WERI-Rb-1 (cell line): Measurements from ENCODE around the gene ABCC1.

Source experiments
- DNase-seq: peaks from one replicate; pipeline ENCODE4 v3.0.0-alpha.2; 2020
- H3K27ac ChIP-seq: fragments of 250-450 bp; sonication (Bioruptor Pico); 2 replicates; pipeline ENCODE4 v1.5.1; 2020; ENCODE audit warnings: mild to moderate bottlenecking, moderate library complexity
- H3K27me3 ChIP-seq: fragments of 250-450 bp; sonication (Bioruptor Pico); 2 replicates; pipeline ENCODE4 v1.5.1; 2021; ENCODE audit warnings: mild to moderate bottlenecking, low read depth, moderate library complexity; ENCODE audit not compliant: insufficient read depth, severe bottlenecking
- H3K36me3 ChIP-seq: fragments of 250-450 bp; sonication (Bioruptor Pico); 2 replicates; pipeline ENCODE4 v1.5.1; 2020; ENCODE audit warnings: mild to moderate bottlenecking, moderate library complexity
- H3K4me3 ChIP-seq: 2 replicates; pipeline ENCODE4 v1.5.1; 2011; ENCODE audit warnings: low read depth, mild to moderate bottlenecking, control low read depth, low read length
- H3K9me3 ChIP-seq: fragments of 250-450 bp; sonication (Bioruptor Pico); 2 replicates; pipeline ENCODE4 v1.5.1; 2021; ENCODE audit warnings: mild to moderate bottlenecking, moderate library complexity; ENCODE audit not compliant: severe bottlenecking
- TF ChIP-seq, protein P1 (sequence below): IDR thresholded peaks from 2 replicates; pipeline ENCODE4 v1.5.1; 2011; ENCODE audit warnings: low read depth, mild to moderate bottlenecking, control low read depth, inconsistent platforms, low read length

Gene ABCC1

DNA sequence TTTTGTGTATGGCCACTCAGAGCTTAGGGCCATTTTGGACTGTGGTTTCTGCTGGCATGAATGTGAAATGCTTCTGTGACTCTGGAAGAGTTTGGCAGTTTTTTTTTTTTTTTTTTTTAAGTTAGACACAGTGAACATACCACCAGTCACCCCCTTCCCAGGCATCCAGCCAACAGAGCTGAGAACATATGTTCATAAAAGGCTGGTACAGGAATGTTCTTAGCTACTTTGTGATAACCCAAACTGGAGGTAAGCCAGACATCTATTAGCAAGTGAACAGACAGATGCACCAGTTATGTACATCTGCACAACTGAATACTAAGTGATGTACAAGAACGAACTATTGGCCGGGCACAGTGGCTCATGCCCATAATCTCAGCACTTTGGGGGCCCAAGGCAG lies 92.7 kb downstream of the ABCC1 start:
- Histone ChIP-seq H3K27ac (no peak overlapping the region), H3K4me3 (no peak overlapping the region), H3K9me3 (no peaks in the 10 kb centered on the region), H3K27me3 (no peaks in the 10 kb centered on the region), H3K36me3 (peaks cover 59% of the 10 kb centered on the region)
- DNase-seq = no peak
- TF ChIP-seq, protein P1, sequence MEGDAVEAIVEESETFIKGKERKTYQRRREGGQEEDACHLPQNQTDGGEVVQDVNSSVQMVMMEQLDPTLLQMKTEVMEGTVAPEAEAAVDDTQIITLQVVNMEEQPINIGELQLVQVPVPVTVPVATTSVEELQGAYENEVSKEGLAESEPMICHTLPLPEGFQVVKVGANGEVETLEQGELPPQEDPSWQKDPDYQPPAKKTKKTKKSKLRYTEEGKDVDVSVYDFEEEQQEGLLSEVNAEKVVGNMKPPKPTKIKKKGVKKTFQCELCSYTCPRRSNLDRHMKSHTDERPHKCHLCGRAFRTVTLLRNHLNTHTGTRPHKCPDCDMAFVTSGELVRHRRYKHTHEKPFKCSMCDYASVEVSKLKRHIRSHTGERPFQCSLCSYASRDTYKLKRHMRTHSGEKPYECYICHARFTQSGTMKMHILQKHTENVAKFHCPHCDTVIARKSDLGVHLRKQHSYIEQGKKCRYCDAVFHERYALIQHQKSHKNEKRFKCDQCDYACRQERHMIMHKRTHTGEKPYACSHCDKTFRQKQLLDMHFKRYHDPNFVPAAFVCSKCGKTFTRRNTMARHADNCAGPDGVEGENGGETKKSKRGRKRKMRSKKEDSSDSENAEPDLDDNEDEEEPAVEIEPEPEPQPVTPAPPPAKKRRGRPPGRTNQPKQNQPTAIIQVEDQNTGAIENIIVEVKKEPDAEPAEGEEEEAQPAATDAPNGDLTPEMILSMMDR = no peak

DNA sequence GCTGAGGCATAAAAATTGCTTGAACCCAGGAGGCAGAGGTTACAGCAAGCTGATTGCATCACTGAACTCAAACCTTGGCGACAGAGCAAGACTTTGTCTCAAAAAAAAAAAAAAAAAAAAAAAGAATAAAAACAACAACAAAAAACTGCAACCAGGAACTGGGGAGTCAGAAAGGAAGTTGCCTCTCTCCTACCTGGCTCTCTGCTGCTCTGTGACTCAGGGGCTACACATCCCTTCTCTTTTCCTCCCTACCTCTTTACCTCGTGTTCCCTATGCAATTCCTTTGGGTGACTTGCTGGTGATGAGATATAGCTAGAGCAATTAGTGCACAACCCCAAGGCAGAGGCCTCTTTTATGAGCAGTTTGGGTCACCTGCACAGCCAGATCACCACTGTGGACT lies 95.9 kb downstream of the ABCC1 start:
- H3K4me3 ChIP-seq = no peak overlapping the region
- TF ChIP-seq, protein P1 = no peak
- no peaks in the 10 kb centered on the region for H3K27me3 ChIP-seq
- H3K9me3 ChIP-seq = no peaks in the 10 kb centered on the region
- H3K36me3 ChIP-seq = peaks cover 57% of the 10 kb centered on the region
- no peak overlapping the region for H3K27ac ChIP-seq
- DNase-seq = no peak

DNA sequence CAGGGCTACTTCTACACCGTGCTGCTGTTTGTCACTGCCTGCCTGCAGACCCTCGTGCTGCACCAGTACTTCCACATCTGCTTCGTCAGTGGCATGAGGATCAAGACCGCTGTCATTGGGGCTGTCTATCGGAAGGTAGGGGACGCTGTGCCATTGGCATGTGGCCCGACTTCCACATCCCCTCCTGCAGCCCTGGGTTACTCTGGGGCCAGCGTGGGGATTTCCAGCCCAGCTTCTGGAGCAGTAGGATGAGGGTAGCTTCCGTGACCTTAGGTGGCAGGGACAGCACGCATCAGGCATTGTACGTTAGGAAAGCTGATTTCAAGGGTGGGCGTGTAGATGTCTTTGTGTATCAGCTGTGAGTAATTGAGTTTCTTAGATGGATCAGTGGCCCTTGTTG lies 96.5 kb downstream of the ABCC1 start:
- TF ChIP-seq, protein P1 = peak; percentile 69
- Histone ChIP-seq H3K9me3 (no peaks in the 10 kb centered on the region), H3K4me3 (no peak overlapping the region), H3K36me3 (peaks cover 57% of the 10 kb centered on the region), H3K27ac (no peak overlapping the region), H3K27me3 (no peaks in the 10 kb centered on the region)
- DNase-seq = peak; percentile 29

DNA sequence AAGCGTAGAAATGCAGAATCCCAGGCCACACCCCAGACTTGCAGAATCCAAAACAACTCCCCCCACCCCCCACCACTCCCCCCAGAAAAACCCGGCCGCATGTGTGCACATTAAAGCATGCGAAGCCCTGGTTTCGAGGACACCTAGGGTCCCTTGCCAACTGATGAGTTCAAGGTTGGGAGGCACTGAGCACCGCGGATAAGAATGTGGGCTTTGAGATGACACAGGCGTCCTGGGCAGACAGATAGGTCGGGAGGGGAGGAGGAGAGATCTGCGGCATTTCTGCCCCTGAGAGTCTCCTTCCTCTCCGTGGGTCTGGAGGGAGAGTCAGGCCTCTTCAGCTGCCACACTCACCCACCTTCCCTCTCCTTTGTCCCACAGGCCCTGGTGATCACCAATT lies 98.3 kb downstream of the ABCC1 start:
- DNase-seq = no peak
- TF ChIP-seq, protein P1 = no peak
- Histone ChIP-seq H3K4me3 (no peak overlapping the region), H3K36me3 (peaks cover 59% of the 10 kb centered on the region), H3K27ac (no peak overlapping the region), H3K9me3 (no peaks in the 10 kb centered on the region), H3K27me3 (no peaks in the 10 kb centered on the region)

DNA sequence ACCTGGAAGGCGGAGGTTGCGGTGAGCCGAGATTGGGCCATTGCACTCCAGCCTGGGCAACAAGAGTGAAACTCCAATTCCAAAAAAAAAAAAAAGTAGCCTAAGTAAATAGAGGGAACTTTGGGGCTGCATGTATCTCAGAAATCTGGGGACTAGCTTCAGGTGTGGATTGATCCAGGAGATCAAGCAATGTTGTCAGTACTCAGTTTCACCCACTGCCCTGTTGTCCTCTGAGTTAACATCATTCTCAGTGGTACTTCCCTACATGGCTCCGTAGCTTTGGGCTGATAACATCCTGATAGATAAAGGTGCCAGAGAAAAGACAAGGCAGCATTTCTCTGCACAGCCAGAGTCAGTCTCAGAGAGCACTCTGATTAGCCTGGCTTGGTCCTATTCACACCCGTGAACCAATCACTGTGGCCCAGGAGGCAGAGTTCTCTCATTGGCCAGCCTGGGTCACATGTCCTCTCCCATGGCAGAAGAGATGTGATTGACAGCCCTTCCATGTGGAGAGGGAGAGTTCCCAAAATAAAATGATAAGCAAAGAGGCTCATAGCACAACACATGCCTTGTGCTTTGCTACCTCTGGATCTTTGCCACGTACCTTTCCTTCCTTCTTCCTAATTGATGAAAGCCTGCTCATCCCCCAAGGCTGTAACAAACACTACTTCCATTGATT lies 99.6 kb downstream of the ABCC1 start:
- Histone ChIP-seq H3K9me3 (no peaks in the 10 kb centered on the region), H3K36me3 (peaks cover 62% of the 10 kb centered on the region), H3K27ac (no peak overlapping the region), H3K4me3 (no peak overlapping the region), H3K27me3 (no peaks in the 10 kb centered on the region)
- TF ChIP-seq, protein P1 = no peak
- DNase-seq = no peak

DNA sequence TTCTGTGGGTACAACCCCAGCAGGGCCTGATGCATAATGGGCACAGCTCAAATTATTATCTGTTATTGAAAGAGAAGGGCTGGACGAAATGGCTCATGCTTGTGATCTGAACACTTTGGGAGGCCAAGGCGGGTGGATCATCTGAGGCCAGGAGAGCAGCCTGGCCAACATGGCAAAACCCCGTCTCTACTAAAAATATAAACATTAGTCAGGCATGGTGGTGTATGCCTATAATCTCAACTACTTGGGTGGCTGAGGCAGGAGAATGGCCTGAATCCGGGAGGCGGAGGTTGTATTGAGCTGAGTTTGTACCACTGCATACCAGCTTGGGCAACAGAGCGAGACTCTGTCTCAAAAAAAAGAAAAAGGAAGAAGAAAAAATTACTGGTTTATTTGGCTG lies 100.7 kb downstream of the ABCC1 start:
- H3K36me3 ChIP-seq = peaks cover 53% of the 10 kb centered on the region

More for the DNA sequence above, 100.7 kb downstream of the ABCC1 start:
- TF ChIP-seq, protein P1 = no peak
- H3K4me3 ChIP-seq = no peak overlapping the region
- no peak overlapping the region for H3K27ac ChIP-seq
- H3K27me3 ChIP-seq = no peaks in the 10 kb centered on the region
- no peak for DNase-seq
- H3K9me3 ChIP-seq = no peaks in the 10 kb centered on the region
